ENCODE measurements around the gene ZC3HAV1L. TPM values are rescaled to one million over a fixed set of nuclear protein-coding genes. Genes with fewer than 3 reads are reported as not detected.

The ZC3HAV1L gene
- total and polyA plus RNA-seq, 2 of the 8 experiments (the other 6 are each of a cell fraction or from before 2014, with no cell fraction given) = 5.2 to 7.0 TPM

GRCh38 chr7:138979988-138980562 lies 55.8 kb downstream of the ZC3HAV1L start:
- Histone ChIP-seq H4K5ac (ENCODE audit: insufficient read length, low read depth, low read length) (no peak overlapping the region), H3K79me1 (ENCODE audit: low read depth, low read length) (0 out of 2 replicates have a peak, but pooled peaks cover 3% of the 10 kb centered on the region), H2AK5ac (ENCODE audit: low read depth, low read length) (0 out of 2 replicates have a peak overlapping the region, but pooled peaks have one; percentile 34), H3K27ac (ENCODE audit: low read depth, low read length) (no peak overlapping the region), H2BK120ac (replicated peaks; ENCODE audit: low read depth, low read length) (no peak overlapping the region), H3K18ac (ENCODE audit: extremely low read depth, low read length) (no peak overlapping the region), H3K4me2 (ENCODE audit: insufficient read depth in 1 of 2, low read depth in 2 of 2, low read length in 2 of 2) (peak overlapping the region; percentile 78 to 79), H4K91ac (replicated peaks; ENCODE audit: insufficient read length, low read length) (peak overlapping the region; percentile 11), H3K27me3 (replicated peaks in 1 of 4; ENCODE audit: control insufficient read depth in 3 of 4, extremely low read depth in 1 of 4, insufficient read depth in 3 of 4, low read length in 3 of 4) (peaks cover 0 to 19% (median 8%) of the 10 kb centered on the region in 4 experiments; a peak in 4 of 7 replicates), H2BK5ac (ENCODE audit: low read depth, low read length) (no peak overlapping the region), H3K36me3 (ENCODE audit: control insufficient read depth in 2 of 4, insufficient read depth in 4 of 4, low read length in 3 of 4) (no peaks in the 10 kb centered on the region), H2BK12ac (ENCODE audit: low read depth, low read length) (peak overlapping the region; percentile 31; the same call in 1 of the 2 replicates), H3K56ac (replicated peaks; ENCODE audit: insufficient read length, low read depth, low read length) (no peak overlapping the region), H3K23me2 (ENCODE audit: low read depth, low read length) (peaks cover 13% of the 10 kb centered on the region), H3K9ac (replicated peaks in 1 of 4; ENCODE audit: extremely low read depth in 1 of 4, low read depth in 3 of 4, low read length in 3 of 4) (peak overlapping the region in 1 of 4 experiments; percentile 66; a peak in 2 of 7 replicates), H3K79me2 (ENCODE audit: control insufficient read depth in 1 of 2, insufficient read depth in 2 of 2, low read length in 2 of 2) (peaks cover 0 to 43% of the 10 kb centered on the region in 2 experiments; a peak in 2 of 4 replicates), H3K9me3 (ENCODE audit: insufficient read depth in 2 of 2, low read depth in 1 of 2, low read length in 1 of 2) (no peaks in the 10 kb centered on the region), H3K23ac (ENCODE audit: insufficient read length) (no peak overlapping the region), H3K4me1 (replicated peaks in 1 of 4; ENCODE audit: control insufficient read depth in 3 of 4, insufficient read depth in 4 of 4, low read length in 3 of 4) (peaks cover 8 to 25% (median 18%) of the 10 kb centered on the region in 4 experiments; a peak in 6 of 7 replicates), H3K14ac (ENCODE audit: insufficient read length) (no peak overlapping the region), H4K8ac (ENCODE audit: extremely low read depth, insufficient read depth, low read length) (no peak overlapping the region), H3K4me3 (ENCODE audit: extremely low read depth in 1 of 4, insufficient read depth in 2 of 4, low read depth in 3 of 4, low read length in 4 of 4) (peak overlapping the region; percentile 57 to 86 (median 78)), H4K20me1 (replicated peaks in 1 of 2; ENCODE audit: control insufficient read depth in 1 of 2, insufficient read depth in 2 of 2, low read length in 2 of 2) (peaks cover 0 to 4% of the 10 kb centered on the region in 2 experiments), H2AFZ (ENCODE audit: low read length) (no peak overlapping the region), H2BK15ac (ENCODE audit: low read length) (no peak overlapping the region), H3K4ac (replicated peaks; ENCODE audit: insufficient read length, low read depth, low read length) (no peak overlapping the region), H2BK20ac (ENCODE audit: low read length) (no peak overlapping the region)
- POLR2A ChIA-PET (ENCODE audit: partially characterized antibody) = interaction anchor here (3.5 kb wide), 1 partner anchor 9 kb away, joined by 14 read pairs; no protein-coding TSS in a partner anchor
- TF ChIP-seq SRF (IDR thresholded peaks at IDR 0.05; ENCODE audit: low read depth, low read length) (no peak), TCF12 (IDR thresholded peaks at IDR 0.05; ENCODE audit: low read depth, low read length) (no peak), POLR2AphosphoS5 (IDR thresholded peaks at IDR 0.05; ENCODE audit: low read depth, low read length) (no peak), CBX5 (IDR thresholded peaks at IDR 0.05; ENCODE audit: low read depth, low read length) (no peak), CHD2 (IDR thresholded peaks at IDR 0.05; ENCODE audit: low read length) (no peak), JUN (IDR thresholded peaks at IDR 0.05; ENCODE audit: low read depth, low read length) (no peak), CEBPB (IDR thresholded peaks at IDR 0.05; ENCODE audit: low read depth, low read length) (no peak), HDAC2 (IDR thresholded peaks at IDR 0.05; ENCODE audit: borderline replicate concordance in 1 of 2, low read depth in 2 of 2, low read length in 2 of 2) (no peak), ASH2L (IDR thresholded peaks at IDR 0.05; ENCODE audit: low read length) (no peak)
- DNase-seq (ENCODE audit: low read depth in 1 of 2, low spot score in 2 of 2) = no peak
- 61% methylated on average over 9 of the region's 9 CpGs; no CpG with 5 or more reads in 1 of the 2 experiments for WGBS, 2 experiments (ENCODE audit: extremely low coverage in 1 of 2, insufficient coverage in 1 of 2, insufficient read length in 1 of 2, insufficient replicate concordance in 2 of 2, low coverage in 1 of 2, low lambda C conversion rate in 2 of 2, missing lambda C conversion rate in 1 of 2)
- CTCF ChIA-PET (ENCODE audit: partially characterized antibody) = interaction anchor here (0.7 to 3.0 kb wide), 6 partner anchors 16 to 818 kb away, joined by 3 to 6 read pairs (median 3); no protein-coding TSS in a partner anchor
- no peak for FAIRE-seq
